ENCODE data around the gene ELL. TPM values are rescaled to one million over a fixed set of nuclear protein-coding genes. Genes with fewer than 3 reads are reported as not detected.
A peak's percentile ranks its signal among the peaks of the same experiment; 100 is the strongest.

Gene ELL
- total RNA-seq, 6 donors from 2014 or later: 19.8 to 66.0 (median 22.4) TPM

- Histone ChIP-seq H3K27me3 (no peaks in the 10 kb centered on the region), H3K27ac (peak overlapping the region in 2 of 4 donors; percentile 36 to 49), H3K4me3 (no peak overlapping the region), H3K4me1 (peaks cover 44 to 62% (median 49%) of the 10 kb centered on the region in 4 donors), H3K9me3 (no peaks in the 10 kb centered on the region), H3K36me3 (peaks cover 0 to 29% (median 15%) of the 10 kb centered on the region in 4 donors)
- DNase-seq (peak; percentile 63 to 81), ATAC-seq (ENCODE audit: low FRiP score in 2 of 2) (peak; percentile 35 to 78)
- no peak for TF ChIP-seq EP300 (IDR thresholded peaks at IDR 0.05)
- no peak for TF ChIP-seq POLR2A (IDR thresholded peaks at IDR 0.05)
- no peak for TF ChIP-seq POLR2AphosphoS5 (IDR thresholded peaks at IDR 0.05)
- peak; percentile 80 to 86 (median 82) for TF ChIP-seq CTCF (IDR thresholded peaks at IDR 0.05)
- WGBS, 2 donors: 67 to 75% methylated on average over 17 to 28 of the region's 28 CpGs
Observed at GRCh38 chr19:18469069-18469846, 52.6 kb downstream of the ELL start.

GRCh38 chr19:18468517-18468916, 53.4 kb downstream of the ELL start:
- Histone ChIP-seq H3K27me3 (no peaks in the 10 kb centered on the region), H3K9me3 (no peaks in the 10 kb centered on the region), H3K36me3 (peaks cover 0 to 37% (median 15%) of the 10 kb centered on the region in 4 donors), H3K4me1 (peaks cover 41 to 61% (median 47%) of the 10 kb centered on the region in 4 donors), H3K4me3 (no peak overlapping the region), H3K27ac (peak overlapping the region in 1 of 4 donors; percentile 49)
- ATAC-seq (ENCODE audit: low FRiP score in 2 of 2): no peak
- no peak for TF ChIP-seq POLR2AphosphoS5 (IDR thresholded peaks at IDR 0.05)
- TF ChIP-seq CTCF (IDR thresholded peaks at IDR 0.05): no peak
- no peak for TF ChIP-seq POLR2A (IDR thresholded peaks at IDR 0.05)
- TF ChIP-seq EP300 (IDR thresholded peaks at IDR 0.05): no peak
- WGBS, 2 donors: 75 to 94% methylated on average over 2 of the region's 3 CpGs
- DNase-seq: peak in 1 of 2 donors; percentile 33

GRCh38 chr19:18467978-18468377, 53.9 kb downstream of the ELL start:
- no peak overlapping the region for H3K27ac ChIP-seq
- TF ChIP-seq EP300 (IDR thresholded peaks at IDR 0.05) (no peak), POLR2A (IDR thresholded peaks at IDR 0.05) (no peak), POLR2AphosphoS5 (IDR thresholded peaks at IDR 0.05) (no peak), CTCF (IDR thresholded peaks at IDR 0.05) (no peak)
- H3K4me3 ChIP-seq: no peak overlapping the region
- H3K4me1 ChIP-seq: peaks cover 40 to 57% (median 45%) of the 10 kb centered on the region in 4 donors
- H3K27me3 ChIP-seq: no peaks in the 10 kb centered on the region
- WGBS, 2 donors: 92 to 98% methylated on average over 3 of the region's 3 CpGs
- ATAC-seq (ENCODE audit: low FRiP score in 2 of 2) (no peak), DNase-seq (no peak)
- no peaks in the 10 kb centered on the region for H3K9me3 ChIP-seq
- H3K36me3 ChIP-seq: peaks cover 0 to 37% (median 15%) of the 10 kb centered on the region in 4 donors

GRCh38 chr19:18466354-18466753, 55.5 kb downstream of the ELL start:
- H3K4me3 ChIP-seq: no peak overlapping the region
- no peak for ATAC-seq (ENCODE audit: low FRiP score in 2 of 2)
- H3K4me1 ChIP-seq: peaks cover 40 to 57% (median 45%) of the 10 kb centered on the region in 4 donors
- peaks cover 0 to 38% (median 15%) of the 10 kb centered on the region in 4 donors for H3K36me3 ChIP-seq
- no peaks in the 10 kb centered on the region for H3K27me3 ChIP-seq
- WGBS, 2 donors: 91 to 100% methylated on average over 2 to 11 of the region's 11 CpGs
- TF ChIP-seq POLR2A (IDR thresholded peaks at IDR 0.05) (no peak), CTCF (IDR thresholded peaks at IDR 0.05) (no peak), POLR2AphosphoS5 (IDR thresholded peaks at IDR 0.05) (no peak), EP300 (IDR thresholded peaks at IDR 0.05) (no peak)
- peak overlapping the region in 3 of 4 donors; percentile 61 to 83 (median 71) for H3K27ac ChIP-seq
- H3K9me3 ChIP-seq: no peaks in the 10 kb centered on the region
- peak in 1 of 2 donors; percentile 68 for DNase-seq

All from upper lobe of left lung (tissue), 6 donors.